AG10803 (cell line): ENCODE data around the gene CYTL1.
A peak's percentile ranks its signal among the peaks of the same experiment; 100 is the strongest.

Experiments used
- DNase-seq: peaks from one replicate; pipeline ENCODE4 v3.0.0; 2010; ENCODE audit warnings: low read depth
- H3K4me3 ChIP-seq: 2 replicates; pipeline ENCODE4 v1.5.1; 2011; ENCODE audit warnings: mild to moderate bottlenecking, low read length, control low read depth
- TF ChIP-seq, protein P1 (sequence below): conservative IDR thresholded peaks from 2 replicates; pipeline ENCODE4 v1.5.1; 2011; ENCODE audit warnings: mild to moderate bottlenecking, low read length, control low read depth, inconsistent platforms

Gene CYTL1

DNA sequence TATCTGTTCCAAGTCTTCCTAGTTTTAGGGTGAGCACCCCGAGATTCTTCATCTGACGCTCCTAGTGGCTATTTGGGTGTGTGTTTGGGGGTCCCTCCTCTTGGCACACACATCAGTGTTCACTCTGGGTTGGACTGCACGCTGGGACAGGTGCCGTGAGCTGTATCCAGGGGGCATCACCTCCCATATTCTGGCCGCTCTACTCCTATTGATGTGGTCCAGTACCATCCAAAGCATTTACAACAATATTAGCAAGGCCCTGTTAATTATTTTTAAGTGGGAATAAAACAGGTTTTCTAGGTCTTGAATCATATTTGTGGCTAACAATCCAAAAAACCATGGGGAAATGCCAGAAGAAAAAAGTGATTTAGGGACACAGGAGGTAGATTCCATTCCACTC, 26.4 kb downstream of the CYTL1 start:
- DNase-seq: no peak
- TF ChIP-seq, protein P1, sequence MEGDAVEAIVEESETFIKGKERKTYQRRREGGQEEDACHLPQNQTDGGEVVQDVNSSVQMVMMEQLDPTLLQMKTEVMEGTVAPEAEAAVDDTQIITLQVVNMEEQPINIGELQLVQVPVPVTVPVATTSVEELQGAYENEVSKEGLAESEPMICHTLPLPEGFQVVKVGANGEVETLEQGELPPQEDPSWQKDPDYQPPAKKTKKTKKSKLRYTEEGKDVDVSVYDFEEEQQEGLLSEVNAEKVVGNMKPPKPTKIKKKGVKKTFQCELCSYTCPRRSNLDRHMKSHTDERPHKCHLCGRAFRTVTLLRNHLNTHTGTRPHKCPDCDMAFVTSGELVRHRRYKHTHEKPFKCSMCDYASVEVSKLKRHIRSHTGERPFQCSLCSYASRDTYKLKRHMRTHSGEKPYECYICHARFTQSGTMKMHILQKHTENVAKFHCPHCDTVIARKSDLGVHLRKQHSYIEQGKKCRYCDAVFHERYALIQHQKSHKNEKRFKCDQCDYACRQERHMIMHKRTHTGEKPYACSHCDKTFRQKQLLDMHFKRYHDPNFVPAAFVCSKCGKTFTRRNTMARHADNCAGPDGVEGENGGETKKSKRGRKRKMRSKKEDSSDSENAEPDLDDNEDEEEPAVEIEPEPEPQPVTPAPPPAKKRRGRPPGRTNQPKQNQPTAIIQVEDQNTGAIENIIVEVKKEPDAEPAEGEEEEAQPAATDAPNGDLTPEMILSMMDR: no peak
- H3K4me3 ChIP-seq: no peak overlapping the region

DNA sequence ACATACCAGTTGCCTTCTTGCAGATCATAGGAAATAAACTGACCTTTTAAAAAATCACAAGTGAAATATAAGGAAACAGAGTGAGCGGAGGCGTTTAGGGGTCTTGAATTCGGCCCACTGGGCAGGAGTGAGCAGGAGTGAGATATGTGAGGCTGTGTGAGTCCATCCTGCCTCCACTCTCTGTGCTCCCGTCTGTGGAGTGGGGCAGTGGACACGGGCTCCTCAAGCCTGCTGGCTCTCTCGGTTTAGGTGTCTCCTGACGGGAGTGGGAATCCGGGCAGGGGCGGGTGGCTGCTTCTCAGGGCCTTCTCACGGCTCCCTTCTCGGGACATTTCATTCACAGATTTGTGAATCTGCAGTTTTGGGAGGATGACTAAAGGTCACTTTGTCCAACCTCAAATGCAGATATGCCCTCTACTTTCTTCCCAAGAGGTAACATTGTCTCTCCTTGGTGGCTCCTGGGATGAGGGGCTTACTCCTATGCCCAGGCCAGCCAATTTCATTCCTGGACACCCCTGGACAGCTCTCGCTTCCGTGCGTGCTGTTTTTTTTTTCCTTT, 27.6 kb downstream of the CYTL1 start:
- TF ChIP-seq, protein P1: no peak
- no peak overlapping the region for H3K4me3 ChIP-seq
- no peak for DNase-seq

DNA sequence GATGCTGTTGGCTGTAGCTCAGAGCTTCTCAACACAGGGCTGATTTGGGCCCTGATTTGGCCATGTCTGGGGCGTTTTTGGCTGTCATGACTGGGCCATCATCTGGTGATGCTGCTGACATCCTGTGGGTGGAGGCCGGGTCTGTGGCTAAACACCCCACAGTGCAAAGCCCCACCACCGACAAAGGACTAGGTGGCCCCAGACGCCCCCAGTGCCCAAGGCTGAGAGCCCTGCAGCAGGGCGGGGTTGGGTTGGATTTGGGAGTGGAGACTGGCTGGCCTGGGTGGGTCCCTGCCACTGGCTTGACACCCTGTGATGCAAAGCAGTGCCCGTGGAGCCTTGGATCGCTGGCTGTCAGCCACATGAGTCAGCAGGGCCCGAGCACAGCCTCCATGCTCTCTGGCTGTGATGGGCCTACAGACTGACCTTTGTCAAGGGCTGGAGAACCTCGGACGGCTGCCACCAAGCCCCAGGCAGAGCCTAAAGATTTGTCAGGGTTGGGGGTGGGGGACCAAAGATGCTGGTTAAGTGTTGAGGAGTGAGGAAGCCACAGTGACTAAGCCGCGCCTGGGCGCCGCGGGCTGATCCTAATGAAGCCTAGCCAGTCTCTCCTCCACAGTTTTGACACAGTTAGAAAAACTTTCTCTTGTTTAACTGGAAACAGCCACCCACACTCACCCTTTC, 28.3 kb downstream of the CYTL1 start:
- H3K4me3 ChIP-seq: no peak overlapping the region
- DNase-seq: peak; percentile 93
- TF ChIP-seq, protein P1: no peak

DNA sequence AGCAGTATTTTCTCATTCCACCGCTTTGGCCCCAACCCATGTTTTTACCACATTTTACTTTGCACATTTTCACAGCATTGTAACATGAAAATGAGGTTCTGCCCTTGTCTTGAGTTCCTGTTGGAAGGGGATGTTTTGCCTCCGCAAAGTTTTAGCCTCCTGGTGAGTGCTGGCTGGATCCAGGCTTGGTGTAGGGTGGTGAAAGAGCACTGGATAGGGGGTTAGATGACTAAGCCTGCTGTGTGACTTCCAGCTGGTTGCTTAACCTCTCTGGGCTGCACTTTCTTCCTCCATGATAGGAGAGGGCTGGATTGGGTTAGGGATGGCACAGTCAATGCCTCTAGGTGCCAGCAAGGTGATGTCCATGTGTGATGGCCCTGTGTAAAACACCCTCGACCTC, 28.9 kb downstream of the CYTL1 start:
- no peak overlapping the region for H3K4me3 ChIP-seq
- DNase-seq: peak; percentile 86
- TF ChIP-seq, protein P1: no peak

DNA sequence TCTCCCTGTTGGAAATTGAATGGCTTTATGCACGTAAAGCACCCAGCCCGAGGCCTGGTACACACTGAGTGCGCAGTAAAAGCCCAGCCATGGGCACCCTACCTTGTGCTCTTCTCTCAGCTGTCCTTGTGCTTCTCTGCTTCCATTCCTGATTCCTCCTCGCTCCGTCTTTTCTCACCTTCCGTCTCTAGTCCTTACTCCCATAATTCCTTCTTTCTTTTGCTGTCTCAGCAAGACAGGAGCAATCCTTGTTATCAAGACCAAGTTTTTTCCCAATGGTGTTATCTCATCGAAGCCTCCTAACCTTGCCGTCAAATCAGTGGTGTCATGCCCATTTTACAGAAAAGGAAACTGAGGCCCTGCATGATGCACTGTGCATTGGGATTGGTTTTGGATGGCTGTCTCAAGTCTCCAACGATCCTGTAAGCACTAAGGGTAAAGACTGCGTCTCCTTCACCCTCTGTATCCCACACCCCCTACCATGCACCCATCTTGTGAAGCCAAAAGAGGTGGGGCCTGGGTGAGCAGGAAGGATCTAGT, 30.1 kb downstream of the CYTL1 start:
- no peak for DNase-seq
- no peak overlapping the region for H3K4me3 ChIP-seq
- TF ChIP-seq, protein P1: no peak

DNA sequence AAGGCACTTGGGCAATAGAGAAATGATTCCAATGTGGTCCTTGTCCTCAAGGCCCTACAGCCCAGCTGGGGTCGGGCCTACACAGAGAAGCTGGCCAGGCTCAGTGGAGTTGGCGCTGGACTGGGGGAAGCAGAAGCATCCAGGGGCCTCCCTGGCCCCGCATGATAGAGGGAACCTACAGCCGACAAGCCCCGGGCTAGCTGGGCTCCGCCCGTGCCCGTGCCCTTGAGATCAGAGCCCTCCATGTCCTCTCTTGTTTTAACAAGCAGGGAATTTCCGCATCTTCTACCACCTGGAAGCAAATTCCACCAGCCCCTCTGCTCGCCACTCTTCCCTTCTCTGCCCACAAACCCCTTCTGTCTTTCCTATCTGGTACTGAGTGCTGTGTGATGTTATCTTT, 31.6 kb downstream of the CYTL1 start:
- TF ChIP-seq, protein P1: no peak
- DNase-seq: no peak
- H3K4me3 ChIP-seq: no peak overlapping the region

DNA sequence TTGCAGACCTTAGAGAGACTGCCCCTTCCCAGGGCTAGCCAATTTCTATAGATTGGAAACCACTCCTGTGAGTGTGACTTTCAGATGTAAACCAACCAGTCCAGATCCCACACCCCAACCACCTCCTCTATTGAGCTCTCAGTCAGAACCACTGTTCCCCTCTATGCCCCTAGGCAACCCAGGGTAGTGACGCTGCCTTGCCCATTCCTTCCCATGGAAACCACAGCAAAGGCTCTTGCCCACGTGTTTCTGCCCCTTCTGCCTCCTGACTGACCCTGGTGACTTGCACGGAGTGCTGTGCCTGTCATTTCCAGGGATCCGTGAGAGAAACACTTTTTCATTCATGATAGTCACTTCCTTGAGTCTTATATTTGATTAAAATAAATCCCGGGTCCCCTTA, 32.4 kb downstream of the CYTL1 start:
- no peak for DNase-seq
- TF ChIP-seq, protein P1: no peak
- no peak overlapping the region for H3K4me3 ChIP-seq
